Endothelial cell of umbilical vein (primary cell): ENCODE data around the gene RAB3IL1. TPM values are rescaled to one million over a fixed set of nuclear protein-coding genes. Genes with fewer than 3 reads are reported as not detected.

ENCODE experiments used
- BruUV-seq: library from RNA; stranded (reverse); fragments of 400-500 nt; replicated peaks from 2 replicates; lab custom pipeline; 2021; lab: Mats Ljungman, UMichigan
- CTCF ChIA-PET: fragments of 300-600, 350-600 bp; sonication (Branson Sonifier 250); formaldehyde crosslinking; loops from one replicate; lab custom pipeline; 2021; ENCODE audit warnings: antibody characterized with exemption, inconsistent platforms; lab: Charles Lee
- POLR2A ChIA-PET: fragments of 300-600, 350-600 bp; sonication (Branson Sonifier 250); formaldehyde crosslinking; loops from one replicate; lab custom pipeline; 2021; ENCODE audit warnings: antibody characterized with exemption, inconsistent platforms; lab: Charles Lee
- DNase-seq: peaks from one replicate; pipeline ENCODE4 v3.0.0-alpha.2; 2011; ENCODE audit warnings: low read depth, low spot score
- FAIRE-seq: peaks from 2 replicates; lab custom pipeline; 2011; peaks lifted over from hg19 to GRCh38; lab: Jason Lieb, UNC
- H2AFZ ChIP-seq: 2 replicates; pipeline ENCODE4 v1.6.0; 2012; ENCODE audit warnings: low read depth, low read length, control low read depth, inconsistent platforms
- H3K27ac ChIP-seq: 2 replicates; pipeline ENCODE4 v1.5.1; 2011; ENCODE audit warnings: low read depth, mild to moderate bottlenecking, control low read depth, low read length, moderate library complexity; ENCODE audit not compliant: insufficient read depth
- H3K27me3 ChIP-seq, 2 experiments: 2 replicates each; pipeline versions ENCODE4 v1.6.0 to v1.6.1; 2011; ENCODE audit warnings: low read length in 2 of 2, mixed read lengths in 1 of 2; ENCODE audit not compliant: control insufficient read depth in 2 of 2, insufficient read depth in 2 of 2
- H3K36me3 ChIP-seq, 2 experiments: 2 replicates in 1 of 2; 3 replicates in 1 of 2; pipeline ENCODE4 v1.5.1; 2011; ENCODE audit warnings: low read length in 2 of 2, mild to moderate bottlenecking in 1 of 2, moderate library complexity in 1 of 2; ENCODE audit not compliant: control insufficient read depth in 2 of 2, insufficient read depth in 2 of 2; ENCODE audit errors: extremely low read depth in 1 of 2
- H3K4me1 ChIP-seq: 3 replicates; pipeline ENCODE4 v1.5.1; 2011; ENCODE audit warnings: mild to moderate bottlenecking, low read length; ENCODE audit not compliant: control insufficient read depth, insufficient read depth; ENCODE audit errors: extremely low read depth
- H3K4me2 ChIP-seq: 2 replicates; pipeline ENCODE4 v1.6.1; 2011; ENCODE audit warnings: low read length, control low read depth, mixed read lengths; ENCODE audit not compliant: insufficient read depth
- H3K4me3 ChIP-seq, 3 experiments: fragments of 200-600 bp in 1 of 3; sonication (generic), shearing (Covaris generic) in 1 of 3; replicated peaks in 1 of 3; 2 replicates each; pipeline ENCODE4 v1.5.1; 2011 to 2016; ENCODE audit warnings: control low read depth in 3 of 3, low read length in 3 of 3, mild to moderate bottlenecking in 2 of 3, inconsistent platforms in 1 of 3, low read depth in 1 of 3, moderate library complexity in 1 of 3; ENCODE audit not compliant: insufficient read depth in 1 of 3
- H3K79me2 ChIP-seq: 2 replicates; pipeline ENCODE4 v1.6.0; 2012; ENCODE audit warnings: low read length, inconsistent platforms; ENCODE audit not compliant: control insufficient read depth, insufficient read depth
- H3K9ac ChIP-seq: replicated peaks from 2 replicates; pipeline ENCODE3; 2011; ENCODE audit warnings: low read length, control low read depth; ENCODE audit not compliant: insufficient read depth; ENCODE audit errors: extremely low read depth
- H3K9me1 ChIP-seq: replicated peaks from 3 replicates; pipeline ENCODE4 v1.6.0; 2011; ENCODE audit warnings: mild to moderate bottlenecking, low read length; ENCODE audit not compliant: control insufficient read depth, insufficient read depth; ENCODE audit errors: extremely low read depth
- H3K9me3 ChIP-seq: replicated peaks from 2 replicates; pipeline ENCODE4 v1.5.1; 2012; ENCODE audit warnings: low read length, inconsistent platforms; ENCODE audit not compliant: control insufficient read depth, insufficient read depth
- H4K20me1 ChIP-seq: replicated peaks from 2 replicates; pipeline ENCODE3; 2011; ENCODE audit warnings: mild to moderate bottlenecking, low read length; ENCODE audit not compliant: control insufficient read depth, insufficient read depth; ENCODE audit errors: extremely low read depth
- CTCF ChIP-seq, 2 donors: IDR thresholded peaks; 1 replicate in 1 of 2; 2 replicates in 1 of 2; pipeline ENCODE4 v1.5.1; 2011; ENCODE audit warnings: low read length in 2 of 2, mild to moderate bottlenecking in 2 of 2, moderate library complexity in 2 of 2, control low read depth in 1 of 2, inconsistent platforms in 1 of 2, low read depth in 1 of 2; ENCODE audit not compliant: insufficient read depth in 1 of 2; ENCODE audit errors: extremely low read depth in 1 of 2
- EZH2 ChIP-seq: IDR thresholded peaks from 2 replicates; pipeline ENCODE4 v1.6.1; 2012; ENCODE audit warnings: borderline replicate concordance, low read depth, mild to moderate bottlenecking, moderate library complexity, low read length, inconsistent platforms; ENCODE audit not compliant: severe bottlenecking
- FOS ChIP-seq: IDR thresholded peaks from 2 replicates; pipeline ENCODE4 v1.6.1; 2011; ENCODE audit warnings: mild to moderate bottlenecking, low read length, moderate library complexity, borderline replicate concordance; ENCODE audit not compliant: insufficient read depth
- JUN ChIP-seq: IDR thresholded peaks from 2 replicates; pipeline ENCODE4 v1.6.1; 2011; ENCODE audit warnings: borderline replicate concordance, low read depth; ENCODE audit not compliant: insufficient read length, insufficient read depth
- POLR2A ChIP-seq: IDR thresholded peaks from 2 replicates; pipeline ENCODE4 v1.6.1; 2012; ENCODE audit warnings: low read depth, mild to moderate bottlenecking, control low read depth, low read length
- dilution Hi-C: fragments of 300-500 bp; cut with MboI; formaldehyde crosslinking; loops from one replicate; pipeline ENCODE4 v1.15.0; 2019; ENCODE audit warnings: low sequenced_read_pairs; ENCODE audit not compliant: extremely low pct_ligation_motif_present
- intact Hi-C: fragments of 100-400 bp; cut with micrococcal nuclease; formaldehyde crosslinking; loops from one replicate; pipeline ENCODE4 v1.10.0; 2022
- polyA plus RNA-seq, 4 experiments: library from polyadenylated mRNA; depleted of rRNA in 3 of 4; stranded (reverse) in 3 of 4; unstranded in 1 of 4; fragments of >200 nt; gene quantifications; 2 replicates each; pipeline versions ENCODE4 v1.2.1 to v1.2.3, GENCODE V29; 2011 to 2012; ENCODE audit warnings: missing spikeins in 1 of 4
- total RNA-seq: library from RNA; stranded (reverse); gene quantifications from 2 replicates; pipeline ENCODE4 v1.2.3, GENCODE V29; 2021
- TF ChIP-seq, protein P1 (sequence below): IDR thresholded peaks from 2 replicates; pipeline ENCODE4 v1.6.1; 2011; ENCODE audit not compliant: insufficient read depth, insufficient read length

RAB3IL1 gene
- total and polyA plus RNA-seq, 2 donors (not counting 3 experiments of a cell fraction or from before 2014, with no cell fraction given) = 1.8 to 3.6 TPM

- Histone ChIP-seq H3K79me2 (no peaks in the 10 kb centered on the region), H4K20me1 (no peaks in the 10 kb centered on the region), H3K4me1 (no peaks in the 10 kb centered on the region), H3K4me3 (no peak overlapping the region), H3K36me3 (no peaks in the 10 kb centered on the region), H3K27ac (no peak overlapping the region), H2AFZ (no peak overlapping the region), H3K9me1 (no peaks in the 10 kb centered on the region), H3K4me2 (no peak overlapping the region), H3K9me3 (no peaks in the 10 kb centered on the region), H3K9ac (no peak overlapping the region), H3K27me3 (peaks cover 5% of the 10 kb centered on the region in 2 experiments)
- DNase-seq (no peak), FAIRE-seq (no peak)
- ChIA-PET POLR2A (interaction anchor here (0.8 kb wide), 1 partner anchor 20 kb away, joined by 7 read pairs; no protein-coding TSS in a partner anchor), CTCF (interaction anchor here (0.7 to 8.3 kb wide), 6 partner anchors 8 to 157 kb away, joined by 3 to 254 read pairs (median 8); no protein-coding TSS in a partner anchor)
- dilution Hi-C loops = no loop called here
- no TSS peak for BruUV-seq
- no peak for TF ChIP-seq FOS
- TF ChIP-seq, protein P1, sequence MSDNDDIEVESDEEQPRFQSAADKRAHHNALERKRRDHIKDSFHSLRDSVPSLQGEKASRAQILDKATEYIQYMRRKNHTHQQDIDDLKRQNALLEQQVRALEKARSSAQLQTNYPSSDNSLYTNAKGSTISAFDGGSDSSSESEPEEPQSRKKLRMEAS = no peak
- TF ChIP-seq JUN = no peak
- TF ChIP-seq CTCF (IDR thresholded peaks at IDR 0.05; ENCODE audit: extremely low read depth in 1 of 2, insufficient read depth in 1 of 2, low read depth in 1 of 2, low read length in 2 of 2) = no peak
- TF ChIP-seq EZH2 = no peak
- no peak for TF ChIP-seq POLR2A
- intact Hi-C loops = no loop called here
Observed at GRCh38 chr11:61951484-61952135, 34.2 kb upstream of the RAB3IL1 start.
